ENCODE measurements around the gene S100PBP.

DNA sequence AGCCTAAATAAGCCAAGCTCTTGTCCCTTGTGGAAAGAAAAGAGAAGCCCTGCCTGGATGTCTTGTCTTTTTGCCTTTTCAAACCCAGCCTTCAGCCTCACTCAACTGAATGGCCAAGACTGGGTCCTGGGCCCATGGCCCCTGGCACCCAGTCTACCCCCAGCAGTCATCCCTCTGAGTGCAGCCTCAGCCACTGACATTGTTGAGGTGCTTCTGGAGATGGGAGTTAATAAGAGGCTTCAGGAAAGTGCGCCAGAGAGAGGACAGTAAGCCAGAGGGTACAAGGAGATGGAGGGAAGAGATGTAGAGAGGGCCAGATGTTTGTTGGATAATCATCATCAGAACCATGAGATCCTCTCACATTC, 46.4 kb downstream of the S100PBP start:
- TF ChIP-seq, protein P1, sequence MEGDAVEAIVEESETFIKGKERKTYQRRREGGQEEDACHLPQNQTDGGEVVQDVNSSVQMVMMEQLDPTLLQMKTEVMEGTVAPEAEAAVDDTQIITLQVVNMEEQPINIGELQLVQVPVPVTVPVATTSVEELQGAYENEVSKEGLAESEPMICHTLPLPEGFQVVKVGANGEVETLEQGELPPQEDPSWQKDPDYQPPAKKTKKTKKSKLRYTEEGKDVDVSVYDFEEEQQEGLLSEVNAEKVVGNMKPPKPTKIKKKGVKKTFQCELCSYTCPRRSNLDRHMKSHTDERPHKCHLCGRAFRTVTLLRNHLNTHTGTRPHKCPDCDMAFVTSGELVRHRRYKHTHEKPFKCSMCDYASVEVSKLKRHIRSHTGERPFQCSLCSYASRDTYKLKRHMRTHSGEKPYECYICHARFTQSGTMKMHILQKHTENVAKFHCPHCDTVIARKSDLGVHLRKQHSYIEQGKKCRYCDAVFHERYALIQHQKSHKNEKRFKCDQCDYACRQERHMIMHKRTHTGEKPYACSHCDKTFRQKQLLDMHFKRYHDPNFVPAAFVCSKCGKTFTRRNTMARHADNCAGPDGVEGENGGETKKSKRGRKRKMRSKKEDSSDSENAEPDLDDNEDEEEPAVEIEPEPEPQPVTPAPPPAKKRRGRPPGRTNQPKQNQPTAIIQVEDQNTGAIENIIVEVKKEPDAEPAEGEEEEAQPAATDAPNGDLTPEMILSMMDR (IDR thresholded peaks at IDR 0.05) = no peak
- TF ChIP-seq POLR2AphosphoS5 (IDR thresholded peaks at IDR 0.05) (no peak), POLR2A (IDR thresholded peaks at IDR 0.05) (no peak)

Measured in breast epithelium (tissue), 3 donors.